MM.1S (cell line): ENCODE data around the gene MUC4.
"Not testable (repeated sequence)": the region's sequence is repeated elsewhere in the genome, so short reads cannot be mapped to it uniquely, and the experiment has no call there.

Experiments
- DNase-seq: peaks from one replicate; pipeline ENCODE4 v3.0.0-alpha.2; 2015
- H2AFZ ChIP-seq: fragments of 300-600 bp; sonication (generic); 2 replicates; pipeline ENCODE4 v1.6.0; 2016; ENCODE audit warnings: antibody characterized with exemption, low read length
- H3F3A ChIP-seq: fragments of 300-600 bp; sonication (generic); 2 replicates; pipeline ENCODE4 v1.6.1; 2016; ENCODE audit warnings: mild to moderate bottlenecking, antibody characterized with exemption, low read length, moderate library complexity, mixed read lengths; ENCODE audit not compliant: insufficient read depth
- H3K27ac ChIP-seq: fragments of 300-600 bp; sonication (generic); 2 replicates; pipeline ENCODE4 v1.5.1; 2016; ENCODE audit warnings: mild to moderate bottlenecking, low read length
- H3K27me3 ChIP-seq: fragments of 300-600 bp; sonication (generic); replicated peaks from 2 replicates; pipeline ENCODE4 v1.6.0; 2016; ENCODE audit warnings: low read length; ENCODE audit not compliant: insufficient read depth
- H3K36me3 ChIP-seq: fragments of 300-600 bp; sonication (generic); replicated peaks from 2 replicates; pipeline ENCODE4 v1.6.1; 2016; ENCODE audit warnings: mild to moderate bottlenecking, low read length, mixed read lengths; ENCODE audit not compliant: insufficient read depth
- H3K4me1 ChIP-seq: fragments of 300-600 bp; sonication (generic); 2 replicates; pipeline ENCODE4 v1.6.1; 2016; ENCODE audit warnings: low read length, mixed read lengths
- H3K4me2 ChIP-seq: fragments of 300-600 bp; sonication (generic); 2 replicates; pipeline ENCODE4 v1.6.0; 2016; ENCODE audit warnings: low read depth, low read length
- H3K4me3 ChIP-seq: fragments of 300-600 bp; sonication (generic); 2 replicates; pipeline ENCODE4 v1.5.1; 2016; ENCODE audit warnings: low read length, mixed read lengths
- H3K79me2 ChIP-seq: fragments of 300-600 bp; sonication (generic); 2 replicates; pipeline ENCODE4 v1.6.1; 2016; ENCODE audit warnings: mixed run types, low read length, mixed read lengths
- H3K9ac ChIP-seq: fragments of 300-600 bp; sonication (generic); 2 replicates; pipeline ENCODE4 v1.6.1; 2016; ENCODE audit warnings: low read length, mixed read lengths
- H3K9me2 ChIP-seq: fragments of 300-600 bp; sonication (generic); replicated peaks from 2 replicates; pipeline ENCODE4 v1.6.1; 2016; ENCODE audit warnings: mild to moderate bottlenecking, low read length, mixed read lengths; ENCODE audit not compliant: insufficient read depth
- H3K9me3 ChIP-seq: fragments of 300-600 bp; sonication (generic); replicated peaks from 2 replicates; pipeline ENCODE4 v1.6.1; 2016; ENCODE audit warnings: mild to moderate bottlenecking, low read length, mixed read lengths; ENCODE audit not compliant: insufficient read depth
- H4K20me1 ChIP-seq: fragments of 300-600 bp; sonication (generic); 2 replicates; pipeline ENCODE4 v1.6.1; 2016; ENCODE audit warnings: mild to moderate bottlenecking, low read length, moderate library complexity, mixed read lengths; ENCODE audit not compliant: insufficient read depth
- EZH2 ChIP-seq: fragments of 300-600 bp; sonication (generic); optimal IDR thresholded peaks from 2 replicates; pipeline ENCODE3; 2017; ENCODE audit warnings: low read depth, mild to moderate bottlenecking, antibody characterized with exemption, low read length, mixed read lengths
- EZH2phosphoT487 ChIP-seq: fragments of 300-600 bp; sonication (generic); IDR thresholded peaks from 2 replicates; pipeline ENCODE4 v1.6.1; 2018; ENCODE audit warnings: antibody characterized with exemption, low read length
- TF ChIP-seq, protein P1 (sequence below): fragments of 300-600 bp; sonication (generic); IDR thresholded peaks from 2 replicates; pipeline ENCODE4 v1.5.1; 2016; ENCODE audit warnings: antibody characterized with exemption, low read length, mixed read lengths

The MUC4 gene

GRCh38 chr3:195817578-195818135 is 5.9 kb upstream of the MUC4 start:
- H3K9me2 ChIP-seq: no peaks in the 10 kb centered on the region
- H4K20me1 ChIP-seq: no peaks in the 10 kb centered on the region
- no peak for DNase-seq
- H3K4me2 ChIP-seq: no peak overlapping the region
- no peaks in the 10 kb centered on the region for H3K79me2 ChIP-seq
- no peak overlapping the region for H2AFZ ChIP-seq
- H3K4me3 ChIP-seq: no peak overlapping the region
- peaks cover 4% of the 10 kb centered on the region; the same call in 1 of the 2 replicates for H3K4me1 ChIP-seq
- H3F3A ChIP-seq: no peaks in the 10 kb centered on the region
- H3K36me3 ChIP-seq: no peaks in the 10 kb centered on the region
- TF ChIP-seq EZH2: no peak
- no peak for TF ChIP-seq EZH2phosphoT487
- TF ChIP-seq, protein P1, sequence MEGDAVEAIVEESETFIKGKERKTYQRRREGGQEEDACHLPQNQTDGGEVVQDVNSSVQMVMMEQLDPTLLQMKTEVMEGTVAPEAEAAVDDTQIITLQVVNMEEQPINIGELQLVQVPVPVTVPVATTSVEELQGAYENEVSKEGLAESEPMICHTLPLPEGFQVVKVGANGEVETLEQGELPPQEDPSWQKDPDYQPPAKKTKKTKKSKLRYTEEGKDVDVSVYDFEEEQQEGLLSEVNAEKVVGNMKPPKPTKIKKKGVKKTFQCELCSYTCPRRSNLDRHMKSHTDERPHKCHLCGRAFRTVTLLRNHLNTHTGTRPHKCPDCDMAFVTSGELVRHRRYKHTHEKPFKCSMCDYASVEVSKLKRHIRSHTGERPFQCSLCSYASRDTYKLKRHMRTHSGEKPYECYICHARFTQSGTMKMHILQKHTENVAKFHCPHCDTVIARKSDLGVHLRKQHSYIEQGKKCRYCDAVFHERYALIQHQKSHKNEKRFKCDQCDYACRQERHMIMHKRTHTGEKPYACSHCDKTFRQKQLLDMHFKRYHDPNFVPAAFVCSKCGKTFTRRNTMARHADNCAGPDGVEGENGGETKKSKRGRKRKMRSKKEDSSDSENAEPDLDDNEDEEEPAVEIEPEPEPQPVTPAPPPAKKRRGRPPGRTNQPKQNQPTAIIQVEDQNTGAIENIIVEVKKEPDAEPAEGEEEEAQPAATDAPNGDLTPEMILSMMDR: no peak
- H3K27me3 ChIP-seq: peaks cover 86% of the 10 kb centered on the region
- H3K27ac ChIP-seq: no peak overlapping the region
- H3K9ac ChIP-seq: no peak overlapping the region
- H3K9me3 ChIP-seq: no peaks in the 10 kb centered on the region

DNA sequence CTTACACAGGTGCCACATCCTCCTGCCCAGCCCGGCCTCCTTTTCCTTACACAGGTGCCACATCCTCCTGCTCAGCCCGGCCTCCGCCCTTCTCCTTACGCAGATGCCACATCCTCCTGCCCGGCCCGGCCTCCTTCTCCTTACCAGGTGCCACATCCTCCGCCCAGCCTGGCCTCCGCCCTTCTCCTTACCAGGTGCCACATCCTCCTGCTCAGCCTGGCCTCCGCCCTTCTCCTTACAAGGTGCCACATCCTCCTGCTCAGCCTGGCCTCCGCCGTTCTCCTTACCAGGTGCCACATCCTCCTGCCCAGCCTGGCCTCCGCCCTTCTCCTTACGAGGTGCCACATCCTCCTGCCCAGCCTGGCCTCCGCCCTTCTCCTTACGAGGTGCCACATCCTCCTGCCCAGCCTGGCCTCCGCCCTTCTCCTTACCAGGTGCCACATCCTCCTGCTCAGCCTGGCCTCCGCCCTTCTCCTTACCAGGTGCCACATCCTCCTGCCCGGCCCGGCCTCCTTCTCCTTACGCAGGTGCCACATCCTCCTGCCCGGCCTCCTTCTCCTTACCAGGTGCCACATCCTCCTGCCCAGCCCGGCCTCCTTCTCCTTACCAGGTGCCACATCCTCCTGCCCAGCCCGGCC is 4.7 kb upstream of the MUC4 start:
- not testable (repeated sequence) for H3K36me3 ChIP-seq, H3K79me2 ChIP-seq, H3K27ac ChIP-seq, H3K4me3 ChIP-seq, H4K20me1 ChIP-seq, H3F3A ChIP-seq, H3K9me2 ChIP-seq, DNase-seq, H3K4me2 ChIP-seq, H3K9ac ChIP-seq, H3K9me3 ChIP-seq, H3K4me1 ChIP-seq, H2AFZ ChIP-seq
- H3K27me3 ChIP-seq: peaks cover 87% of the 10 kb centered on the region

GRCh38 chr3:195815169-195815771 is 3.5 kb upstream of the MUC4 start:
- H3F3A ChIP-seq: no peaks in the 10 kb centered on the region
- DNase-seq: no peak

More at GRCh38 chr3:195815169-195815771, 3.5 kb upstream of the MUC4 start:
- no peak overlapping the region for H2AFZ ChIP-seq
- H3K79me2 ChIP-seq: no peaks in the 10 kb centered on the region
- H3K36me3 ChIP-seq: no peaks in the 10 kb centered on the region
- no peaks in the 10 kb centered on the region for H3K9me2 ChIP-seq
- H4K20me1 ChIP-seq: no peaks in the 10 kb centered on the region
- H3K4me2 ChIP-seq: no peak overlapping the region
- peaks cover 86% of the 10 kb centered on the region for H3K27me3 ChIP-seq
- no peaks in the 10 kb centered on the region for H3K9me3 ChIP-seq
- TF ChIP-seq EZH2 (no peak), EZH2phosphoT487 (no peak)
- TF ChIP-seq, protein P1: no peak
- no peak overlapping the region for H3K4me3 ChIP-seq
- no peak overlapping the region for H3K9ac ChIP-seq
- H3K4me1 ChIP-seq: no peaks in the 10 kb centered on the region
- H3K27ac ChIP-seq: no peak overlapping the region
